Measurements from ENCODE around the gene DIS3L2.

DIS3L2 gene

GRCh38 chr2:231988179-231988866, 26.8 kb downstream of the DIS3L2 start:
- in situ Hi-C loops (cut with HindIII; ENCODE audit: low sequenced_read_pairs) = no loop called here
- H3K4me3 ChIP-seq (ENCODE audit: low read depth, low read length) = no peak overlapping the region
- no peak for TF ChIP-seq CTCF (IDR thresholded peaks at IDR 0.05; ENCODE audit: low read depth, low read length)
- DNase-seq (ENCODE audit: low read depth, low spot score) = no peak

- no peak for TF ChIP-seq CTCF (IDR thresholded peaks at IDR 0.05; ENCODE audit: low read depth, low read length)
- DNase-seq (ENCODE audit: low read depth, low spot score) = no peak
- no peak overlapping the region for H3K4me3 ChIP-seq (ENCODE audit: low read depth, low read length)
- in situ Hi-C loops (cut with HindIII; ENCODE audit: low sequenced_read_pairs) = no loop called here
These were observed 30.2 kb downstream of the DIS3L2 start for GRCh38 chr2:231991664-231992063.

- in situ Hi-C loops (cut with HindIII; ENCODE audit: low sequenced_read_pairs) = no loop called here
- no peak overlapping the region for H3K4me3 ChIP-seq (ENCODE audit: low read depth, low read length)
- DNase-seq (ENCODE audit: low read depth, low spot score) = no peak
These were observed 31.4 kb downstream of the DIS3L2 start for GRCh38 chr2:231992888-231993287.

GRCh38 chr2:231996797-231997540, 35.5 kb downstream of the DIS3L2 start:
- in situ Hi-C loops (cut with HindIII; ENCODE audit: low sequenced_read_pairs) = no loop called here
- no peak for TF ChIP-seq CTCF (IDR thresholded peaks at IDR 0.05; ENCODE audit: low read depth, low read length)
- H3K4me3 ChIP-seq (ENCODE audit: low read depth, low read length) = no peak overlapping the region
- no peak for DNase-seq (ENCODE audit: low read depth, low spot score)

More at GRCh38 chr2:231992888-231993287, 31.4 kb downstream of the DIS3L2 start:
- TF ChIP-seq CTCF (IDR thresholded peaks at IDR 0.05; ENCODE audit: low read depth, low read length) = no peak

GRCh38 chr2:231998046-231998445, 36.5 kb downstream of the DIS3L2 start:
- no peak for DNase-seq (ENCODE audit: low read depth, low spot score)
- in situ Hi-C loops (cut with HindIII; ENCODE audit: low sequenced_read_pairs) = no loop called here
- TF ChIP-seq CTCF (IDR thresholded peaks at IDR 0.05; ENCODE audit: low read depth, low read length) = no peak
- H3K4me3 ChIP-seq (ENCODE audit: low read depth, low read length) = no peak overlapping the region

GRCh38 chr2:232000439-232000838, 38.9 kb downstream of the DIS3L2 start:
- in situ Hi-C loops (cut with HindIII; ENCODE audit: low sequenced_read_pairs) = no loop called here
- no peak for DNase-seq (ENCODE audit: low read depth, low spot score)
- TF ChIP-seq CTCF (IDR thresholded peaks at IDR 0.05; ENCODE audit: low read depth, low read length) = no peak
- no peak overlapping the region for H3K4me3 ChIP-seq (ENCODE audit: low read depth, low read length)
